ENCODE data around the gene REN.

The REN gene

DNA sequence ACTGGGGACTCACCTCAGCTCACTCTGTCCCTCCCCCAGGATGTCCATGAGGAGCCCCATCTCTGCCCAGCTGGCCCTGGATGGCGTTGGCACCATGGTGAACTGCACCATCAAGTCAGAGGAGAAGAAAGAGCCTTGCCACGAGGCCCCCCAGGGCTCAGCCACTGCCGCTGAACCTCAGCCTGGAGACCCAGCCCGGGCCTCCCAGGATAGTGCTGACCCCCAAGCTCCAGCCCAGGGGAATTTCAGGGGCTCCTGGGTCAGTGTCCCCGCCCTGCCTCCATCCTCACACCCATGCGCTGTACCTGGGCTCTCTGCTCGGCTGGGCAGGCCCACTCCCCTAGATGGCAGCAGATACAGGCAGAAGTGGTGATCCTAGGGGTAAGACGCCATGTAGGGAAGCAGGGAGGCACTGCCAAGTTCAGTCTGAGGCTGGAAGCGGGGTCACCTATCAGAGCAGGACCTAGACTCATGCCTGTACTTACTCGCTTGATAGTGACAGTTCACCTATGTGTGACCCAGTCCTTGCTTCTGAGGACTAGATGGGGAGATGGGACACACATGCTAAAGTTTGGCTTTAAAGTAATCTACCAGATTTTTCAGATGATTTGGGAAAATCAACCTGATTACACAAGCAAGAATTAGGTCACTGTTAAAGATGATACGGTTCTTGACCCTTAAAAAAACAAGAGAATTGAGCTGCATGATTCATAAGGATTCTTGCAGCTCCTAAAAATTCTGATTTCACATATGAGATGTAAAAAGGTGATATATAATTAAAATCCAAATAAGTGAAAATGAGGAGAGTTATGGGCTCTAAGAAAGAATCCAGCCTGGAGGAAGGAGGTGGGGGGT lies 53.0 kb downstream of the REN start:
- no peak for DNase-seq (ENCODE audit: extremely low read depth in 1 of 2, low read depth in 1 of 2)

DNA sequence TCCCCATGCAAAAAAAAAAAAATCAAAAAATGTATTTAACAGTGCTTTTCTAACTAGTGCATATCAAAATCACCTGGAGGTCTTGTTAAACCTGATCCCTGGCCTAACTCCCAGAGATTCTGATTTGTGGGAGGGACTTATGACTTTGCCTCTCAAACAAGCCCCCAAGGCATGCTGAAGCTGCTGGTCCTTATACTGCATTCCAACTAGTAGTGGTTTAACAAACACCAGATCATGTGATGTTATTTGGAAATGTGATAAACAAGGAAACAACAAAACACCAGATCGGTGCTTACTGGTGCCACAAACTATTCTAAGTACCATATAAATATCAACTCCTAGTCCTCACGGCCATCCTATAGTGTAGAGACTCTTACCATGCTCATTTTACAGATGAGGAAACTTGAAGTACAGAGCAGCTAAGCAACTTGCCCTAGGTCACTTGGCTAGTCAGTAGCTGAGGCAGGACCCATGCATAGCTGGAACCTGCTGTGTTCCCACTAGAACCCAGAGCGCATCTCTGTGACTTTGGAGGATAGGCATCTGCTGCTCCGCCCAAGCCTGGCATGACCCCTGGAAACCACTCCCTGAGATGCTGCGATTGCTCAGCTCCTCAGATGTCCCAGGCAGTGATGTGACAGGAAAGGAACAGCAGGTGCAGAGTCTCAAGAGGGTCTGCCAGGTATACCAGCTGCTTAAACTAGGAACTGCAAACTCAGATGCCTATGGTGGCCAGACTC lies 55.1 kb downstream of the REN start:
- DNase-seq (ENCODE audit: extremely low read depth in 1 of 2, low read depth in 1 of 2) = no peak

DNA sequence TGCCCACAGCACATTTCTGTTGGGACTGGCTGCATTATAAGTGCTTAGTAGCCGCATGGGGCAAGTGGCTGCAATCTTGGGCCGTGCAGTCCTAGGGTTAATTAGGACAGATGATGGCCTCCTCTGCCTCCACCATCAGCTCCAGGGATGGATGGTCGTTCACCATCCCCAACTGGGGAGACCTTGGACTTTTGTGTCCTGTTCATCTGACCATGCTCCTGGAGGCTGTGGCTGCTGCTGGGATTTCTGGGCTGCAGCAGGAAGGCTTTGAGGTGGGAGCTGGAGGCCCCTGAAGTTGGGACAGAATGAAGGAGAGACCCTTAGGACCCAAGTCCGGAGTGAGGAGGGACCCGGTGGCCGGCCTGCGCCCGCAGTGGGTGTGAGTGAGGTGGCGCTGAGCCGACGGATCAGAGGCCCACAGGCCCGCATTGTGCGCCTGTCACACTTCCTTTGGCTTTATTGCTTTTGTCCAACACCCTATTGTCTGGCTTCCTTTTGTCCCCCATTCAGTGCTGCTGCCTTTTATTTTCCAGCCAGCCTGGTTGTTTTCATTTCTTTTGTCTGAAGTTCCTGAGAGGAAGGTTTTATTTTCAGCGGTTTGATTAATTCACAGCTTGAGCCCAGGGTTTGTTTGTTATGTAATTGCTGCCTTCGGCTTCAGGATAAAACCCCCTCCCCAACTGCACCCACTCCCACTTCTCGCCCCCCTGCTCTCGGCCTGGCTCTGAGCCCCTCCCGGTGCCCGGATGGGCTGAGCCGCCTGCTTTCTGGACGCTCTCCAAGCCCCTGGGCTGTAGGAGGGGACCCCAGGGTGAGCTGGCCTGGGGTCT lies 57.6 kb downstream of the REN start:
- no peak for DNase-seq (ENCODE audit: extremely low read depth in 1 of 2, low read depth in 1 of 2)

DNA sequence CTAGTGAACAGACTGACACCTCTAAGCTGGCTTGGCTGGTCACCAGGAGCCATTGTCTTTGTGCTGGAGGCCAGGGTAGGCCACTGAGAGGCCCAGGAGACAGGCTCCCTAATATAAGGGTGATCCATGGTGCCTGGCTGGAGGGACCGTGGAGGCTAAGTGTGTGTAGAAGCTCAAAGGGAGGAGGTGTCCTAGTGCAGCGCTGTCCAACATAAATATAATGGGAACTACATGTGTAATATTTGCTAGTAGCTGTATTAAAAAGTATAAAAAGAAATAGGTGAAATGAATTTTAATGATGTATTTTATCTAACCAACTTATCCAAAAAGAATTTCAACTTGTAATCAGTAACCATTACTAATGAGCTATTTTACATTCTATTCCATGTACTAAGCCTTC lies 58.2 kb downstream of the REN start:
- no peak for DNase-seq (ENCODE audit: extremely low read depth in 1 of 2, low read depth in 1 of 2)

DNA sequence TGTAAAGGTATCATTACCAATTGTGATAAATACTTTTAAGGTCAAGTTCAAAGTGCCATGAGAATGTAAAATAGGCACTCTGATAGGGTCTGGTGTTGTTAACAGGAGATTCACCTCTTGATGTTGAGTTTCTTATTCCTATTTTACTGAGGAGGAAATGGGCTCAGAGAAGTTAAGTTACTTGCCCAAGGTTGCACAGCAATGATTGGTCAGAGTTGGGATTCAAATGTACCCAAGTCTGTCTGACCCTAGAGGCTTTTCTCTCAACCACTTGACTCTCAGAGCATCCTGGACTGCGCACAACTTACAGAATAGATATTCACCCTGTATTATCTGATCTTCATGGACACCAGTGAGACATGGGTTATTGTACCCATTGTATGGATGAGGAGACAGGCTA lies 59.3 kb downstream of the REN start:
- DNase-seq (ENCODE audit: extremely low read depth in 1 of 2, low read depth in 1 of 2) = no peak

DNA sequence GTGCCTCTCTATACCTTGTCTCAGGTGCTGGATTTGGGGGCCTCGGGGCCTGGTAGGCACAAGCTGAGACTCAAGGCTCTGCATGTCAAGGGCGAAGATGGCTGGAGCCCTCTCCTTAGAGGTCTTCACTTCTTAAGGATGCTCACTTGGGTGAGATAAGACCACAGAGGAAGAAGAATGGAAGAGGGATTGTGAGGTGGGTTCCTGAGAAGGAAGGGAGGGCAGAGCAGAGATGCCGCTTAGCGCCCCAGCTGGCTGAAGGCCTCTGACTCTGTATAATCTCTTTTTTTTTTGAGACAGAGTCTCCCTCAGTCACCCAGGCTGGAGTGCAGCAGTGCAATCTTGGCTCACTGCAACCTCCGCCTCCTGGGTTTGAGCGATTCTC lies 61.0 kb downstream of the REN start:
- DNase-seq (ENCODE audit: extremely low read depth in 1 of 2, low read depth in 1 of 2) = no peak
